GM19099 (cell line): ENCODE results near the gene CXCL8.

ENCODE experiments used
- POLR2A ChIP-seq: IDR thresholded peaks from 3 replicates; pipeline ENCODE4 v1.6.1; 2011; ENCODE audit warnings: low read depth; ENCODE audit not compliant: insufficient read length; ENCODE audit errors: extremely low read depth

Gene CXCL8

GRCh38 chr4:73740353-73740778 is at the start of gene CXCL8:
CXCL8 (plus strand) TSS chr4:73740569; CDS start chr4:73740659, 90 bp downstream.
- TF ChIP-seq POLR2A = no peak

- no peak for TF ChIP-seq POLR2A
These were observed 48.6 kb upstream of the CXCL8 start for GRCh38 chr4:73691759-73692158.

DNA sequence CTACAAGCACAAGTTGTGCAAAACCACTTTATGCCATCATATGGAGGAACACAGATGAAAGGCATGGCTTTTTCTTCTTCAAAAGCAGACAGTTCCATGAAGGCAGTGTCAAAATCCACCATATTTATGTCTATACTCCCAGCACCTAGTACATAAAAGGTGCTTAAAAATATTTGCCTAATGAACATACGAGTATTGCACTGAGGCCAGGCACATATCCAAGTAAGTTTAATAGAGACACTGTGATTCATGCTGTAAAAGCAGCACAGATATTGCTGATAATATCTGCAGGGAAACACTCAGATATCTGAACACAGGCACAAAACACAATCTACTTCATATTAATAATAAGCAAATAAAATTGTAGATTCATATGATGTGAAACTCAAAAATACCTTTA is 48.1 kb upstream of the CXCL8 start:
- no peak for TF ChIP-seq POLR2A

GRCh38 chr4:73692701-73693100 is 47.7 kb upstream of the CXCL8 start:
- TF ChIP-seq POLR2A = no peak

- TF ChIP-seq POLR2A = no peak
These were observed 46.6 kb upstream of the CXCL8 start for GRCh38 chr4:73693811-73694210.

- TF ChIP-seq POLR2A = no peak
These were observed 42.2 kb upstream of the CXCL8 start for GRCh38 chr4:73698217-73698616.

DNA sequence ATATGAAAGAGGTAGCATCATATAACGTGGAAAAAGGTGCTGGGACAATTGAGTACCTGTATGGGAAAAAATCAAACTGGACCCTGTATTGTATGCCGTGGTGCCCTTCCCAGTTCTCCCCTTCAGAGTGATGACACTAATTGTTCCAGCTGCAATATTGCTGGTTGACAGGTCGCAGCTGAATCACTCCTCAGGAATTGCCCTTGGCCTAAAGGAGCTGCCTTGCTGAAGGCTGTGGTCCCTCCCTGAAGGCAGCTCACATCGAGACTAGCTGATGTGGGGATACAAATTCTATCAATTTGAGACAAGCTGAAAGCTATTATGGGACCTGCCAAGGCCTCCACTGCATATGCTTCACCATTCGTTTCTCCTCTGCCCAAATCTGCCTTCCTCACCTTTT is 39.3 kb upstream of the CXCL8 start:
- TF ChIP-seq POLR2A = no peak

DNA sequence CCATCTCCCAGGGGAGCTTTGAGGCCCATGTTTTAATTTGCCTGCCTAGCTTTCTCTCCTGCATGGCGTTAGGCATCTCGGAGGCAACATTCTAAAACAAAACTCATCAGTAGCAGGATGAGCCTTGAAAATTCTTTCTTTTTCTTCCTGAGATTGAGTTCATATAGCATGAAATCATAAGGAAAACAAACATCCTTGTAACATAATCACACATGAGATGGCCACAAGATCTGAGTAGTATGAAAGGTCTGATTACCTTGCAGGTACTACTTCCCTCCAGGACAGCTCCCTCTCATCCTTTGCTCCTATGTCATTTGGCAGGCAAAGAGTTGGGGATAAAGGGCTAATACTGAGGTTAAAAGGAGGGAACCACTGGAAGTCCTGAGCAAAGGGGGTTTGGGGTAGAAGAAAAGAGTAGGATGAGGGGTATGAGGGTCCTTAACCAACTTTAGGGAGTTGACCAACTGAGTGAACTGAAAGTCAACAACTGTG is 37.5 kb upstream of the CXCL8 start:
- TF ChIP-seq POLR2A = no peak

DNA sequence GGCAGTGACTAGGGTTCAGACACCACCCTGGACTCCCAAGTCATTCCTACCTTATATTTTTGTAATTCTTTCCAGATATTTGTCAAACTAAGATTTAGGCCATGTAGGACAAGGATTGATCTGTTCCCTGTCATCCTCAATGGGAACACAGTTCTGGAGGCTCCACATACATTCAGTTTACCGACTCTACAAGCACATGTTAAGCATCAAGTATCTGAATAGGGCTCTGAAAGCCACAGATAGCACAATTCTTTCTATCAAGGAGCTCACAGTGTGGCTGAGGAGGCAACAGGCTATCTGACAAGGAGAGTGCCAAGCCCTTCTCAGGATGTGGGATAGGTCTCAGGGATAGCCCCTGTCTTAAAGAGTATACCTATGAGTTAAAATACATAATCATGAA is 37.0 kb upstream of the CXCL8 start:
- TF ChIP-seq POLR2A = no peak

DNA sequence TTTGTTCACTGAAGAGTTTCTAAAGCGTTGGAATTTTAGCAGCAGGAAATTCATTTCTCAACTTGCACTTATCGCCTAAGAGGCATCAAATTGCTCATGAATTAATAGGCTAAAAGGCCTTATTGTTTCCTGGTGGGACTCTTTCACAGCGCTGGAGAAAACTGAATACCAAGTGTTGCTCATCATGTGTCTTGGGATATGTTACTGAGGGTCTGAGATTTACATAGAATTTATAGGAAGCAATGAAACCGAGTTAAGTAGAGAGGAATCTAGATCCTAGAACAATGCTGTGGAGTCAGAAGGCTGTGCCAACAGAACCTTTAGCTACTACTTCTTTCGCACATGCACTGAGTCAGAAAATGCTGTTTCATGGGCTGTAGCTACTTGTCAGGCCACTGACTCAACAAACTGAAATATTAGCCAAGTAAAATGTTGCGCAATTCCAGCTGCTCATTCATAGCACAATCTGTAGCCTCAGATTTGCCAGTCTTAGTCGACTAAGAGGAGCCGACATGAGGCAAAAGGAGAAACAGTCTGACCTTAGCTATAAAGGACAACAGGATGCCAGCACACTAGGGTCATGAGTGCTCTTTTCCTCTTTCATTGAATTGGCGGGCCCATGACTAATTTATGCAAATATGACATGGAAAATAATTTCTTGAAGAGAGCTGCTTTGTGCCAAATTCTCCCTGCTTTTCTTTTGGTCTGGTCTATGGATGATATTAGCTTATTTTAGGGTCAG is 35.9 kb upstream of the CXCL8 start:
- no peak for TF ChIP-seq POLR2A

DNA sequence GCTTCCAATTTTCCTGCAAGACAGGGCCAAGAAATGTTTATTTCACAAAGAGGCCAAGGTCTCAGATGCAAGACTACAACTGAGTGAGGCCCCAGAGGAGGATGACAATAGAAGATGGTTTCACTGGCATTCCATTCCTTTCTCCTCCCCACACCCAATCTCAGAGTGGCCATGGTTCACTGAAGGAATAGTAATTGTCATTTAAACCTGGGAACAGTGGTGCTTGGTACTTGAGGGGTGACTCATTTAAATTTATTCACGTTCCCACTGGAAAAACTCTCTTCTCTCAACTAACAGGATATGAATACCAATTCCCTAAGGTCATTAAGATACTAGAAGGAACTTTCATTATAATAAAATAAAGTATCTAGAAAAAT is 35.3 kb upstream of the CXCL8 start:
- no peak for TF ChIP-seq POLR2A

- TF ChIP-seq POLR2A = no peak
These were observed 34.6 kb upstream of the CXCL8 start for GRCh38 chr4:73705721-73706120.

DNA sequence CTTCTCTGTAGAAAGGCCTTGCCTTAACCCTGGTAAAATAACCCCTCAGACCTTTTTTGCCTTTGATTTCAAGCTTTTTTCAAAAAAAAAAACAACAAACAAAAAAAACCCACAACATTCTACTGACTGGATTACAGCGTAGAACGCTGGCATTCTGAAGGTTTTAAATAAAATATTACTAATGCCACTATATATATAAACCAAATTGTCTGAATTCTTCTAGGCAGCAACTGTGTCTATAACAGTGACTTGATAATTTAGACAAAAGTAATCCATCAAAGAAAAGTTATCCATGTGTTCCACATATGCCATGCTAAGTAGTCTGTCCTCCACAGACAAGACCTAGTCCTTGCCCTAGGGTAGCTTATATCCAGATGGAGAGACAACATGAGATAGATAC is 33.6 kb upstream of the CXCL8 start:
- no peak for TF ChIP-seq POLR2A

- no peak for TF ChIP-seq POLR2A
These were observed 33.0 kb upstream of the CXCL8 start for GRCh38 chr4:73707269-73707875.

GRCh38 chr4:73707918-73708577 is 32.3 kb upstream of the CXCL8 start:
- TF ChIP-seq POLR2A = no peak
